ENCODE data around the gene MCU.

Gene MCU

DNA sequence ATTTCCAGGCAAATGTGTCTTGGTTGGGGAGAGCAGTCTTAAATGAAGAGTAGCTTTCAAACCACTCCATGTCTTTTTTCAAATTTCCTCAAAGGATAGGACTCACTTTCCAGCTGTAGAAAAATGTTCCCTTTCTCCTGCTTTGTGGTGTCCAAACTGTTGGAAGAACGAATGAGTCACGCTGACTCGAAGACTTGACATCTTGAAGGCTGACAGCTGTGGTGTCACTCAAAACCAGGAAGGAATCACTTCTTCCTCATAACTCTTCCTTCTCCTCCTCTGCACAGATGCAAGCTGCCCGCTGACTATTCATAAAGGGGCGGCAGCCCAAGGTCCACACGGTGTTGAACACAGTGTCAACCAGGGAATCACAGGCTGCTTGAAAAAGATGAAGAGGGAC, 243.4 kb downstream of the MCU start:
- no peak for DNase-seq (ENCODE audit: low read depth in 3 of 3, low spot score in 1 of 3)

Measured in stimulated activated CD4-positive, alpha-beta T cell treated with anti-CD3 and anti-CD28 coated beads, TNF-alpha, amount 100 ng/mL, for 1 hour (primary cell).